OCI-M2 (cell line): Measurements from ENCODE around the gene BDH2.

Source experiments
- DNase-seq: peaks from one replicate; lab custom pipeline; 2025; ENCODE audit not compliant: unreplicated experiment; lab: John Stamatoyannopoulos, UW

The BDH2 gene

GRCh38 chr4:103085555-103086196 lies 14.0 kb downstream of the BDH2 start:
- no peak for DNase-seq

GRCh38 chr4:103079621-103080020 lies 20.0 kb downstream of the BDH2 start:
- no peak for DNase-seq

- DNase-seq, result no peak
Measured at GRCh38 chr4:103076747-103077347, 22.8 kb downstream of the BDH2 start, which contains the start of gene SLC9B2. SLC9B2 (minus strand) TSS chr4:103076761; CDS start chr4:103067550, 9,211 bp downstream.

- DNase-seq, result no peak
Measured at GRCh38 chr4:103075894-103076746, 23.5 kb downstream of the BDH2 start.

GRCh38 chr4:103075435-103075893 lies 24.2 kb downstream of the BDH2 start:
- DNase-seq, result no peak

- no peak for DNase-seq
Measured at GRCh38 chr4:103074744-103075434, 24.7 kb downstream of the BDH2 start.

- DNase-seq, result no peak
Measured at GRCh38 chr4:103073792-103074438, 25.7 kb downstream of the BDH2 start.

GRCh38 chr4:103067841-103068547 lies 31.6 kb downstream of the BDH2 start:
- DNase-seq, result no peak

- no peak for DNase-seq
Measured at GRCh38 chr4:103060453-103061148, 39.0 kb downstream of the BDH2 start.

- DNase-seq, result no peak
Measured at GRCh38 chr4:103054030-103054429, 45.6 kb downstream of the BDH2 start.

- DNase-seq, result no peak
Measured at GRCh38 chr4:103052779-103053178, 46.9 kb downstream of the BDH2 start.

- DNase-seq, result no peak
Measured at GRCh38 chr4:103052145-103052544, 47.5 kb downstream of the BDH2 start.

GRCh38 chr4:103050736-103051436 lies 48.7 kb downstream of the BDH2 start:
- DNase-seq, result no peak

- no peak for DNase-seq
Measured at GRCh38 chr4:103046416-103047290, 53.0 kb downstream of the BDH2 start.

- no peak for DNase-seq
Measured at GRCh38 chr4:103044183-103044582, 55.5 kb downstream of the BDH2 start.

- DNase-seq, result no peak
Measured at GRCh38 chr4:103036169-103036568, 63.5 kb downstream of the BDH2 start.

GRCh38 chr4:103032574-103032973 lies 67.1 kb downstream of the BDH2 start:
- DNase-seq, result no peak

GRCh38 chr4:103030791-103031190 lies 68.8 kb downstream of the BDH2 start:
- DNase-seq, result no peak
